Measurements from ENCODE around the gene TH.
"Not testable (repeated sequence)": the region's sequence is repeated elsewhere in the genome, so short reads cannot be mapped to it uniquely, and the experiment has no call there.

Gene TH

DNA sequence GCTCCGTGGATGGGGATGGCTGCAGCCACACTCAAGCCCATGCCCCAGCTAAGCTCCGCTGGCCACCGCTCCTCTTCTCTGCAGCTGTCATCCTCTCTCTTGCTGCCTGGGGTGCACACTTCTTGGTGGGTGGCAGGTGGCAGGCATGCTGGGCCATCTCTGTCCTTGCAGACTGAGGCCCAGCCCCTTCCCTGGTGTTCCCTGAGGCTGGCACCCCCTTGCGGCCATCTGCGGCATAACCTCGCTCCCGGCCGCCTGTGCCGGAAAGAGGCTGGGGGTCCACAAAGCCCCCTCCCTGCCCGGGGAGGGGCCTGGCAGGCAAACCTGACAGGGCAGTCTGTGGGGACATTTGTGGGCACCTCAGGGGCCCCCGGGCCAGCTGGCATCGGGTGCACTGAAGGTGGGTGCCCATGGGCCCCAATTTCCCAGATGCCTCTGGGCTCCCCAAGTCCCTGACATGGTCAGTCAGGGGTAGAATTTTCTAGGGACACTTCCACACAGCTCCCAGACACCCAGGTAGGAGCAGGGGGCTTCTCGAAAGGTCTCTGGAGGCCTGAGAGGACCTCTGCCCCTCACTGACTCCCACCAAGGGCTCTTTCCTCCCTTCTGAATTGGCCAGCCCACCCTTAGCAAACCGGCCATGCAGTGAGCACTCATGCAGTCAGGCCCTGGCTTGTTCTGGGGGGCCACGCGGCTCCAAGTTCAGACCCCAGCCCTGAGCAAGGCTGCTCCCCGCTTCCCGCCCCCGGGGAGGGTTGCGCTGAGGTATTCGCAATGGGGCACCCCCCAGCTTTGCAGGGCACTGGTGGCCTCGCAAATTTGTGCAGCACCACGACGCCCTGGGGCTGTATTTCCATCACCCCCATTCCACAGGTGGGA lies 23.5 kb upstream of the TH start:
- DNase-seq: peak; percentile 9

DNA sequence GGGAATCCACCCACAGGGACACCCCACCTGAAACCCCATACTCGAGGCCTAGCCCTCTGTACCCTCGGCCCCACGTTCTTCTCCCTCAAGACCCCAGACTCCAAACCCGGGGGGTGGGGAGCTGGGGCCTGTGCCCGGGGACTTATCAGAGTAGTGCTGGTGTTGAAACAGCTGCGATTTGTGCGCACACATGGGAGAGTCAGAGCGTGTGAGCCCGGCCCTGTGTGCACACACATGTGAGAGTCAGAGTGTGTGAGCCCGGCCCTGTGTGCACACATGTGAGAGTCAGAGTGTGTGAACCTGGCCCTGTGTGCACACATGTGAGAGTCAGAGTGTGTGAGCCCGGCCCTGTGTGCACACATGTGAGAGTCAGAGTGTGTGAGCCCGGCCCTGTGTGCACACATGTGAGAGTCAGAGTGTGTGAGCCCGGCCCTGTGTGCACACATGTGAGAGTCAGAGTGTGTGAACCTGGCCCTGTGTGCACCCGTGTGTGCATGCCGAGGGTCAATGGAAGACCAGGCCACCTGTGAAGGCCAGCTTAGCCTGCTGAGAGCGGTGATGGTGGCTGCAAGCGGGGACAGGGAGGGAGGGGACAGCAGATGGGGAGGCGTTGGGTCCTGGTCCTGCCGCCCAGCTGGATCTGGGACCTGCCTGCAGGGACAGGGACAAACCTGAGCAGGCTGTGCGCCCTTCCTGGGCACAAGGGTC lies 22.4 kb upstream of the TH start:
- DNase-seq: not testable (repeated sequence)

DNA sequence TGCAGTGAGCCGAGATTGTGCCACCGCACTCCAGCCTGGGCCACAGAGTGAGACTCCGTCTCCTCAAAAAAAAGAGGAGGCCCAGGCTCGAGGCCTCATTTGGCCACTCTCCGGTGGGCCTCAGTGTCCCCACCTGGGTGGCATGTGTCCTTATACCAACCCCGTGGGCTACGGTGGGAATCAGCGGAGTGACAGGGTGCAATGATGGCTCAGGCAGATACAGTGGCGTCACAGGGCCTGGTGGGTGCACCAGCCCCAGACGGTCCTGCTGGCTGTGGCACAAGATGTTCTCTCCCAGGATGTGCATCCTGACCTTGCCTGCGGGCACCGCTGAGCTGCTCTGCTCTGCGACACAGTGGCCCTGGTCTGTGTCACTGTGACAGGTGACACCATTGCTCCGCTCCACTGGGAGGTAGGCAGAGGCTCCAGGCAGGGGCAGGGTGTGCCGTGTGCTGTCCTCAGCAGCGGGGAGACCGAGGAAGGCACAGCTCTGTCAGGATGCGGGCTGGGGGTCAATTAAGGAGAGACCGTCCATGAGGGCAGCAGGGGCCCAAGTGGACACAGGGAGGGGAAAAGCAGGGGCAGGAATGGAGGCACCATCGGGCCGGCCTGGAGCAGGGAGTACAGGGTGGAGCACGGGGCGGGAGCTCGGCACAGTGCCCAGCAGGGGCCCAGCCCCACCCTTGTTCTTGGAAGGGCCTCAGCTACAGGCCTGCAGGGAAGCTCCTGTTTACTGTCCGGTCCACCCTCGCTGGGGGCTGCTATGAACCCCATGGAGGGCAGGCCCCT lies 21.7 kb upstream of the TH start:
- DNase-seq: no peak

DNA sequence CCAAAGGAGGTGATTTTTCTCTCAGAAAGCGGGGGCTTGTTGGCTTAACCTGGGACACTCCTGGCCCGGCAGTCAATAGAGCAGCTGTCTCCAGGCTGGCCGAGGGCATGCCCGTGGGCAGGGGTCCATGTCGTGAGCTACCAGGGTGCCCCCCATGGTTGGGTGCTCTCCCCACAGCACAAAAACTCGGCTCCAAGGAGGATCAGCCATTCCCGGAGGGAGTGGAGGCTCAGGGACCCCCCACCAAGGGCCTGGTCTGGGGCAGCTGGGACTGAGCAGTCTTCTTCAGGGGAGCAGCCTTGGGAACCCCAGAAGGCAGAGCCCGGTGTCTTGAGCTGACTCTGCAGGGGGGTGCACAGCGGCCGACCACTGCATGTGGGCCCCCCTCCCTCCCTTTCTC lies 20.8 kb upstream of the TH start:
- DNase-seq: no peak

DNA sequence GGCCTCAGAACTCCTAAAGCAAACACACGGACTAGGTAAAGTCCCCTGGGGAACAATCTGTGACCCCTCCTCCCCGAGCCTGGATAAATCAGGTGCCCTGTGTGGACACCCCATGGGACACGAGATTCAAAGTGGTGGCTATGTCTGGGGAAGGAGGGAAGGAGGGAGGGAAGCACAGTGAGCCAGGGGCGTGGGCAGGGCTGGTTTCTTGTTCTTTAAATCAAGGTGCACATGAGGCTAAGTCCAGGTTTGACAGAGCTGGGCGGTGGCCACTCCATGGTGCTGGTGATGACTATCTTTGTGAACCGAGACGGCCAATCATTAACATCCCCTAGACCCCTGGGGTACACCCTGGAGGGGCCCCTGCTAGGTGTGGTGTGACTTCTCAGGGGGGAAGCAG lies 20.3 kb upstream of the TH start:
- no peak for DNase-seq

DNA sequence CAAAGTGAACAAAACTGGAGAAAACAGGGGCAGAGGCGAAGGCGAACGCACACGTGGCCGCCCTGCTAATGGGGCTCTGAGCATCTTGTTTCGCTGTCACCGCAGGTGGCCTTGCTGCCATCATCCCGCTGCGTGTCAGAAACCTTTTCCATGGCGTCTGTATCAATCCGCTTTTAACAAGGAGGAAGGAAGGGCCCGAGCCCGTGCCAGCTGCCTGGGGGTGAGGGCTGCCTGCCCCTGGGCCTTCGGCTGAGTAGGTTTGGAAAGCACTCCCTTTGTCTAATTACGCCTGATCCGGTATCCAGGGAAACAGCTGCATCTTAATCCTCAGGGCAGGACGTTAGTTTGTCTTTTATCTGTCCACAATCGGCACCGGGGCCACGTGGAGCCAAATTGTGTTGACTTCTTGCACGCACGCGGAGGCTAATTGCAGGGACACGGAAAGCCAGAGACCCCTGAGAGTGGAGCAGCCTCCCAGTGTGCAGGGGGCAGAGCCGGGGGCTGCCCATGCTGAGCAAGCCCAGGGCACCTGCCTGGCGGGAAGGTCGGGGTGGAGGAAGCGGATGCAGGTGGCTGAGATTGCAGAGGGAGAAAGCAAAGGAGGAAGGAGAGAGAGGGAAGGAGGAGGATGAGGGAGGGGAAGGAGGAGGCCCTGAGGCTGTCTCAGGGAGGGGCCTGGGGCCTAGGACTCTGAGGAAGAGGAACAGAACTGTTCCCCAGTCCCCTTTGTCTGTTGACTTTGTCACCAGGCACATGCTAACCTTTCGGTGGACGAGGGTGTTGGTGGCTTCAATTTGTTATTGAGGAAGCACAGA lies 19.2 kb upstream of the TH start:
- DNase-seq: peak; percentile 63

DNA sequence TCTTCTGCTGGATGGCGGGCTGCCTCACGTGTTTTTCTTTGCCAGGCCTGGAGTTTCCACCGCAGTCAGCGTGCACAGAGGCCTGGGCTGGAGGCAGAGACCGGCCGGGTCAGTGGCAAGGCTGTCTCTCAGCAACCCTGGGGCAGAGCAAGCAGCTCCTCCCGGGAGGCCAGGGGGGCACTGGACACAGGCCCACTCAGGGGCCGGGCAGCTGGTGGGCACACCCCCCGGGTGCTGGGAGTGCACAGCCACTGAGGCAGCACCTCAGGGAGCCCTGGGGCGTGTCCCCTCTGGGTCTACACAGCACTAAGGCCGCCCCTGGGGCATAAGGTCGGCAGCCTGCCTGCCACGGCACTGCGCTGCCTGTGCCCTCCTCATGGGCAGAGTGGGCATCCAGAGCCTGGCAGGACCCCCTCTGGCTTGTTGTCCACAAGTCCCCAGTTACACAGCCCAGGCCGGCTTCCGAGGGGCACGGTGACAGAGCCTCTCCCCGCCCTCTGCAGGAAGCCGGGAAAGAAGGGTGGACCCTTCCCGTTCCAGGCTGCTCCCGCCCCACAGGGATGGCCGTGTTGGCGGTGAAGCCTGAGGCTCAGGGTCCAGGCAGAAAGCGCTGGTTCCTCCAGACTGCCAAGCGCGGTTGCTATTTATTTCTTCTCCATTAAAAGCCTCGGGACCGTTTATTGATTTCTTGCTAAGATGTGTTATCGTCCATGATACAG lies 18.5 kb upstream of the TH start:
- no peak for DNase-seq

DNA sequence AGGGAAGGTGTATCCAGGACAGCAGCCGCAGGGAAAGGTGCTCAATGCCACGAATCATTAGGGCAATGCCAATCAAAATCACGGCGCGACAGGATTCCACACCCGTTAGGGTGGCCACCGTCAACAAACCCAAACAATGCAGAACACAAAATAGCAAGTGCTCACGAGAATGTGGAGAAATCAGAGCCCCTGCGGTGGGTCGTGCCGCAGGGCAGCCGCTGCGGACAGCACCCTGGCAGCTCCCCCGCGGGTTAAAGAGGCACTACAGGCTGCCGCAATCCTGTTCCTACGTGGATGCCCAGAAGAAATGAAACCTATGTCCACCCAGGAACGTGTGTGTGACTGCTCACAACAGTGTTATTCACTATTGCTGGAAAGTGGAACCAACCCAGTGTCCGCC lies 17.1 kb upstream of the TH start:
- no peak for DNase-seq

DNA sequence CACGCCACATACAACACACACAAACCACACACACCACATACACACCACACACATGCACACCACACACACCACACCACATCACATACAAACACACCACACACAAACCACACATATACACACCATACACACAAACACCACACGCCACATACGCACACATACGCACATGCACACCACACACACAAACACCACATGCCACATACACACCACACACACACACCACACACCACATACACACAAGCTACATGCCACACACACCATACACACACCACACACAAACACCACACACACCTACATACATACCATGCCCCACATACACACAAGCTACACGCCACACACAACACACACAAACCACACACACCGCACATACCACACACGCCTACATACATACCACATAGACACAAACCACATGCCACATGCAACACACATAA lies 15.7 kb upstream of the TH start:
- no peak for DNase-seq

DNA sequence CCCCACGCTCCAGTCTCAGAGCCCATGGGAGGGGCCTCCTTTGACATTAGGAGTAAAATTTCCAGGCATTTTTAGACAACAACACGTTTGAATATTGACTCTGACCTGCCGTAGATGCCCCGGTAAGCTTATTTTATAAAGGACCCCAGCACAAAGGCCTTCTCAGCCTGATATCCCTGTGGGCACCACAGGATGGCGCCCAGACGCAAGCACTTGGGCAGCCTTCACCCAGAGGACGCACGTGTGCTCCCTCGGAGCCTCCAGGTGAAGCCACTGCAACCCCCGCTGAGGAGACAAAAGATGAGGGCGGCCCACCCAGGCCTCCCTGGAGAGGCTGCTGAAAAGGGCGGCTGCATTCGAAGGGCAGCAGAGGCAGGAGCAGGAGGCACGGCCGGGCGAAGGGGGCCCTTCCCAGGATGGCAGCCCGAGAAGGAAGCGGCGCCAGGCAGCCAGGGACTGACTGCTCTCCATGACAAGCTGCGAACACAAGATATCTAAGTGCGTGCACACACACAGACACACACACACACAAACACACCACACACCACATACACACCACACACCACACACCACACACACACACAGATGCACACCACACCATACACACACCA lies 15.2 kb upstream of the TH start:
- DNase-seq: peak; percentile 32

DNA sequence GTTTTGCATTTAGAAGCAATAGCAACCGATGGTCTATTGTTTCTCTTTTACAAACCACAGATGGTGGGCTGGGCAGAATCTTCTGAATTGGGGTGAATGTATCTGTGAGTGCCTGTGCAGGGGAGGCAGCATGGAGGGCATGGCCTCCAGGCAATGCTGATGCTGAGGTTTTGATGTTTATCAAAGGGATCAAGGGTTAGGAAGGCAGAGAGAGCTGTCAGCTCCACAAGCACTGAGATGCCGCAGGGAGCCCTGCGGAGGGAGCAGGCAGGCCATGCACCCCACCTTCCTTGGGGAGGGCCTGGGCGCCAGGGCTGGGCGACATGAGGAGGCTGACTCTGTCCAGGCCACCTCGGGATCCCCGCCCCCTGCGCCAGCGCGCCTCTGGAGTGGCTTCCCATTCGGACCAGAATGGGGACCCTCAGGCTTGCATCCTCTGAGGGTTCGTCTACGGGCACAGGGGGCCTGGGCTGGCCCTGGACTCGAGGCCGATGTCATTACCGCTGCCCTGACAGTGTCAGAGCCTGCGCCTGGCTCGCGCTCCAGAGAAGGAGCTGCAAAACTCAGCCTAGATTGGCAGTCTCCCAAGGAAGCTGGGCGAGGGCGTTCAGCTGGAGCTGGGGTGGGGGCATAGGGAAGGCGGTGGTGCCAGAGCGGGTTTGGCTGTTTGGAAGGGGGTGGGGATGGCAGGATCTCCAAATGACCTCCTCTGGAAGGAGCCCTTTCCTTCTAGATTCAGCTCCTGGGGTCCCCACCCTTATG lies 13.9 kb upstream of the TH start:
- no peak for DNase-seq

DNA sequence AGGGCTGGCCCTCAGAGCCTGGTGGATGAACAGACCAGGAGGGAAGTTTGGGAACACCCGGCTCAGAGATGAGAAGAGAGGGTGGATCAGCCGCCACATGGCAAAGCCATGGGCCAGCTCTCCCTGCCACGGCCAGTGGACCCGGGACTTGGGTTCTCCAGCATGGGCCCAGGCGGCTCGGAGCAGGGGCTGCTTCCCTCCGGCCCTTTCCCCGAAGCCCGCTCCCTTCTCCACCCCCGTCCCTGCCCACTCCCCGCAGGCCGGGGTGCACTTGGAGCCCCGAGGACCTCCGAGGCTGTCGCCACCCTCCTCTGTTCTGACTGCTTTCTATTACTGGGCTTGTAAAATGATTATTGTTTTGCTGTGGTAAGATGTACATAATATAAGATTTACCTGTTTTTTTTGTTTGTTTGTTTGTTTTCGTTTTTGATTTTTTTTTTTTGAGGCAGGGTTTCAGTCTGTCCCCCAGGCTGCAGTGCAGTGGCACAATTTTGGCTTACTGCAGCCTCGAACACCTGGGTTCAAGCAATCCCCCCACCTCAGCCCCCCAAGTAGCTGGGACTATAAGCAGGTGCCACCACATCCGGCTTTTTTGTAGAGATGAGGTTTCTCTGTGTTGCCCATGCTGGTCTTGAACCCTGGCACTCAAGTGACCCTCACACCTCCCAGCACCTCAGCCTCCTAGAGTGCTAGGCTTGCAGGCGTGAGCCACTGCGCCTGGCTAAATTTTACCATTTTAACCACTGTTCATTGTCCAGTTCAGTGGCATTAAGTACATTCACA lies 11.3 kb upstream of the TH start:
- no peak for DNase-seq

DNA sequence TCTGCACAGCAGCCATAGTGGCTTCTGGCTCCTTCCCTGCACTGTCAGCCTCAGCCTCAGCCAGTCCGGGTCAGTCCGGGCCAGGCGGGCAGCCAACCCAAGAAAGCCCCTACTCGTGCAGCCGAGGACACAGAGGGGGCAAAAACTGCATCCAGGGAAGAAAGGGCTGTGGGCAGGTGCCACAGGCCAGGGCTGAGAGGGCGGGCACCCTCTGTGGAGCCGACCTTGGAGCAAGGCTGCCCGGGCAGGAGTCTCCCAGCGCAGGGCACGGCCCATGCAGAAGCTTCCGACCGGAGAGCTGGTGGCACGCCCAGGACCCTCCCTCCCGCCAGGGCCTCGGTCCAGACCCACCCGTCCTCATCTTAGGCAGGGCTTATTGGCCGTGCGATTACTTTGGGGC lies 10.5 kb upstream of the TH start:
- DNase-seq: no peak

DNA sequence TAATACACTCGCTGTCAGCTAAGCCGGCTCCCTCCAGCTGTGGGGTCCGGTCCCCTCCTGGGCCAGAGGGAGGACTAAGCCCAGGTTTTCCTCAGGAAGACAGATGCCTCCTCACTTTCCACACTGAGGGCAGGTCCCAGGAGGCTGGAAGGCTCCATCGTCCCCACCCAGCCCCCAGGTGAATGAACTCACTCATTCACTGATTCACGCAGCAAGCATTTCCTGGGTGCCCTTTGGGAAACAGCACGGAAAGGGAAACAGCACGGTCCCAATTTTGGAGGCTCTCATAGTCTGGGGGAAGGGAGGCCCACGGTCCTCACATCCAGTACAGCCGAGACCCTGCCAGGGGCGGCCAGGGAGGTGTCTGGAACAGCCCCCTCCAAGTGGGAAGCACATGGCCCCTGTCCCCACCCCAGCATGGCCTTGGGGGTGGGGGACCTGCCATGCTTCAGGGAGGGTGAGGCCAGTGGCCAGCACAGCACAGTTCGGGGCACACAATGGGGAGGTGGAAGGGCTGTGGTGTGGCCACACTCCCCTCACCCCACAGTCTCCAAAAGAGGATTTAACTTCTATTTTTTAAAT lies 9.3 kb upstream of the TH start:
- no peak for DNase-seq

DNA sequence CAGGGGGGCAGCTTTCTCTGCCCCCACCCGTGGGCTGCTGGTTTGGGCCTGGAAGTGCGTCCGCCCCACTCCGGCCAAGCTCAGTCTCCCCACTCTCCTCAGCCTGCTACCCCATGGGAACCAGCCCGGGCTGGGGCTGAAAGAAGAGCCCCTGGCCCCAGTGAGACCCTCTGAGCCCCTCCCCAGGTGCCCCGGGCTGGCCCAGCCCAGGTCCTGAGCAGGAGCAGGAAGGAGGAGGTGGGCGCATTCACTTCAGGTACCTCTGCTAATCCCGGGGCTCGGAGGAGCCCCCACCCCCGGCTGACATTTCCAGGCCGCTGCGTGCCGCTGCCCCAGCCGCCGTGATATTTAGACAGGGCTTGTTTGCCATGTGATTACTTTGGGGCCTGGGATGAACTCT lies 8.7 kb upstream of the TH start:
- no peak for DNase-seq

DNA sequence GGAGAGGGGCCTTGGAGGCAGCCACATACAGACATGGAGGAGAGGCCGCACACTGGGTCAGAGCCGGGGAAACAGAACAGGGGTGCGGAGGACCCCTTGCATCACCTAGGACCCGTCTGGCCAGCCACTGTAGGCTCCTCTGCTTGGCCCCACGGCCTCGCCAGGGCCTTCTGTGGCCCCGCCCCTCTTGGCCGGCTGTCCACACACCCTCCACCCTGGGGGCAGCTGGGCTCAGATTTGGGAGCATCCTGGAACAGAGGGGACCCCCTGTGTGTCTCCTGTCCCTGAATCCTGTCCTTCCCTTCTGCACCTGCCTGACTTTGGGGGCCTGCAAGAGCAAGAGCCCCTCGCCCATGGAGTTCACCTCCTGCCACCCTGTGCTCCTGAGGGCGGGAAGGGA lies 7.9 kb upstream of the TH start:
- no peak for DNase-seq

DNA sequence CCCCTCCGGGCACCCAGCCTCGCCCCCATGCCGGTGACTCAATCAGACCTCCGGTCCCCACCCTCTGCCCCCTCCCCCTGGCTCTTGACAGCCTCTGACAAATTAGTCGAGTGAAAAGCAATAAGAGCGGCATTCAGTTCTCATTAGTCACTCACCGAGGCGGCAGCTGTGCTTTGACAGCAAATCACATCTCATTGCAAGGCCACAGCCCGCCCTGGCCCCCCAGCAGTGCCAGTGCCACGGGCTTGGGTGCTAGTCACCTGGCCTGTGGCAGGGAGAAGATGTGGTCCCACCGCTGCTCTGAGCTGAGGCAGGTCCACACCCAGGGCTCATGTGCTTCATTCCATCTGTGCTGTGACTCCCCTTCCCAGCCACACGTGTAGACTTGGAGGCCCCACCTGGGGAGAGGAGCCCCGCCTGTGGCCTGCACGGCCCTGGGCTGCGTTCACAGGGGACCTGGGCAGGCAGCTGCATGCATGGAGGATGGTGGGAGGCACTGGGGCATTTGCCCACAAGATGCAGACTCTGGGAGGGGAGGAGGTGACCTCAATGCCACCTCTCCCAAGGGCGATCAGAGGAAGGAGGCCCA lies 7.4 kb upstream of the TH start:
- DNase-seq: no peak

DNA sequence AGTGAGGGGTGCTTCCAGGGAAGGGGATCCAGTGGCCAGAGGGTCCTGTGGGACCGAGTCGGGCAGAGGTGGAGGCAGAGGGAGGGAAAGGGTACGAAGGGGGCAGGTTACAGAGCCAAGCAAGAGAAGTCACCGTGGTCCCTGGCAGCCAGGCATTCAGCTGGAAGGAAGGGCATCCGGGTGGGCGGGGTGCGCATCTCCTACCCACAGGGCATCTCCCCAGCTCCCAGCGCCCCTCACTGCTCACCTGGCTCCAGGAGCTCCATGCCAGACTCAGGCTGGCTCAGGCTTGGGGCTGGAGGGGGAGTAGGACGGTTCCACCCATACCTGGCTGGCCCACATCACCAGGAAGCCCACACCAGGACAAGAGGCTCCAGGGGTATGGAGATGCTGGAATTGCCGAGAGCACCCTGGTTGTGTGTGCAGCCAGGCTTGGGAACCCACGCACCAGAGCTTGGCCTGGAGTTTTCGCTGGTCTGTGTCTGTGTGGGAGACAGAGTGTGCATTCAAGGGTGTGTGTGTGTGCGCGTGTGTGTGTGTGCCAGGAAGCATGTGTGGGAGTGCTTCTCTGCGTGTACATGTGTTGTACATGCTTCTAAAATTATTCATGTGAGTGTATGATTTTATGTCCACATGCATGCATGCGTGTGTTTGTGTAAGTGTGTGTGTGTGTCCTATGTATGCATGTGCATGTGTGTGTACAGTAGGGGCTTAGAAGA lies 6.6 kb upstream of the TH start:
- DNase-seq: not testable (repeated sequence)

DNA sequence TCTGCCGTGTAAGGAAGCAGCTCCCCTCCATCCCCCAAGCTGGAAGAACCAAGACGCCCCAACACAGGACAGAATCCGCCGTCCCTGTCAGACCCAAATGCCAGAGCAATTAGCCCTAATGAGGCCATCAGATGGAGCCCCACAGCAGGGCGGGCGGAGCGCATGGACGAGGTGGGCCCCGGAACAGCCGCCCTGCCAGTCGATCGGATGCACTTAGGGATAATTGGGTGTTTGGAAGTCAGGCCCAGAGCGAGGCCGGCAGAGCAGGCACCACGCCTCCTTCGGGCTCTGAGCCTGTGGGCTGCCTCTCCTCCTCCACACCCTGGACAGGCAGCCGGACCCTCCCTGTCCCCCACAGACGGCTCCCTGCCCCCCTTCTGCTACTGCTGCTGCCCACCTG lies 5.5 kb upstream of the TH start:
- DNase-seq: no peak
